Keratinocyte (primary cell): ENCODE results near the gene AXIN2. TPM values are rescaled to one million over a fixed set of nuclear protein-coding genes. Genes with fewer than 3 reads are reported as not detected.

Source experiments
- DNase-seq: peaks from one replicate; pipeline ENCODE4 v3.0.0-alpha.2; 2011; ENCODE audit warnings: low read depth, missing footprints, low spot score
- FAIRE-seq: peaks from 2 replicates; lab custom pipeline; 2011; peaks lifted over from hg19 to GRCh38; lab: Jason Lieb, UNC
- H2AFZ ChIP-seq: 2 replicates; pipeline ENCODE4 v1.6.0; 2012; ENCODE audit warnings: low read length, control low read depth, inconsistent platforms; ENCODE audit not compliant: control insufficient read depth
- H3K27ac ChIP-seq: 2 replicates; pipeline ENCODE4 v1.5.1; 2011; ENCODE audit warnings: low read length; ENCODE audit not compliant: control insufficient read depth, insufficient read depth
- H3K27me3 ChIP-seq: 3 replicates; pipeline ENCODE4 v1.6.0; 2011; ENCODE audit warnings: low read length; ENCODE audit not compliant: control insufficient read depth, insufficient read depth; ENCODE audit errors: extremely low read depth
- H3K36me3 ChIP-seq, 2 experiments: 2 replicates in 1 of 2; 3 replicates in 1 of 2; pipeline ENCODE4 v1.5.1; 2011; ENCODE audit warnings: low read length in 2 of 2, mild to moderate bottlenecking in 1 of 2; ENCODE audit not compliant: control insufficient read depth in 2 of 2, insufficient read depth in 2 of 2; ENCODE audit errors: extremely low read depth in 1 of 2
- H3K4me1 ChIP-seq: 3 replicates; pipeline ENCODE4 v1.5.1; 2011; ENCODE audit warnings: low read length; ENCODE audit not compliant: control insufficient read depth, insufficient read depth; ENCODE audit errors: extremely low read depth
- H3K4me2 ChIP-seq: 3 replicates; pipeline ENCODE4 v1.6.0; 2011; ENCODE audit warnings: low read depth, low read length; ENCODE audit not compliant: control insufficient read depth, insufficient read depth; ENCODE audit errors: extremely low read depth
- H3K4me3 ChIP-seq, 3 experiments: fragments of 200-600 bp in 1 of 3; sonication (generic) in 1 of 3; 2 replicates in 2 of 3; 3 replicates in 1 of 3; pipeline ENCODE4 v1.5.1; 2011 to 2016; ENCODE audit warnings: low read length in 3 of 3, mild to moderate bottlenecking in 3 of 3, control low read depth in 2 of 3, inconsistent platforms in 1 of 3, low read depth in 1 of 3, mixed read lengths in 1 of 3, mixed run types in 1 of 3, moderate library complexity in 1 of 3; ENCODE audit not compliant: control insufficient read depth in 2 of 3, insufficient read depth in 2 of 3; ENCODE audit errors: extremely low read depth in 1 of 3
- H3K79me2 ChIP-seq: 2 replicates; pipeline ENCODE4 v1.6.0; 2012; ENCODE audit warnings: low read length; ENCODE audit not compliant: control insufficient read depth, insufficient read depth
- H3K9ac ChIP-seq: 3 replicates; pipeline ENCODE4 v1.6.0; 2011; ENCODE audit warnings: low read length; ENCODE audit not compliant: control insufficient read depth, insufficient read depth; ENCODE audit errors: extremely low read depth
- H3K9me1 ChIP-seq: 3 replicates; pipeline ENCODE4 v1.6.0; 2011; ENCODE audit warnings: low read length; ENCODE audit not compliant: control insufficient read depth, insufficient read depth; ENCODE audit errors: extremely low read depth
- H3K9me3 ChIP-seq: 2 replicates; pipeline ENCODE4 v1.5.1; 2012; ENCODE audit warnings: low read depth, low read length; ENCODE audit not compliant: control insufficient read depth
- H4K20me1 ChIP-seq: 3 replicates; pipeline ENCODE4 v1.6.0; 2011; ENCODE audit warnings: low read length; ENCODE audit not compliant: control insufficient read depth, insufficient read depth; ENCODE audit errors: extremely low read depth
- EZH2 ChIP-seq: IDR thresholded peaks from one replicate; pipeline ENCODE4 v1.6.1; 2012; ENCODE audit warnings: inconsistent platforms, mild to moderate bottlenecking, low read length, moderate library complexity
- dilution Hi-C: fragments of 300-500 bp; cut with MboI; formaldehyde crosslinking; loops from one replicate; pipeline ENCODE4 v1.7.0; 2020; ENCODE audit warnings: low sequenced_read_pairs; ENCODE audit not compliant: extremely low pct_ligation_motif_present
- polyA plus RNA-seq, 5 experiments: library from polyadenylated mRNA; depleted of rRNA in 3 of 5; stranded (reverse) in 3 of 5; stranded (forward) in 1 of 5; unstranded in 1 of 5; fragments of >200 nt; gene quantifications; 1 replicate in 1 of 5; 2 replicates in 3 of 5; 3 replicates in 1 of 5; pipeline versions ENCODE4 v1.2.1 to v1.2.3, GENCODE V29; 2011 to 2012; ENCODE audit warnings: missing spikeins in 2 of 5, low read depth in 1 of 5, low replicate concordance in 1 of 5
- TF ChIP-seq, protein P1 (sequence below), 3 experiments: IDR thresholded peaks in 1 of 3; conservative IDR thresholded peaks in 1 of 3; optimal IDR thresholded peaks in 1 of 3; 2 replicates in 2 of 3; 3 replicates in 1 of 3; pipeline versions ENCODE3 to v1.5.1; 2011; ENCODE audit warnings: low read length in 3 of 3, mild to moderate bottlenecking in 3 of 3, moderate library complexity in 2 of 3, control low read depth in 1 of 3, inconsistent platforms in 1 of 3; ENCODE audit not compliant: insufficient read depth in 2 of 3; ENCODE audit errors: extremely low read depth in 1 of 3

The AXIN2 gene
- polyA plus RNA-seq, 1 donor (not counting 4 experiments of a cell fraction or from before 2014, with no cell fraction given), result 0.14 TPM

DNA sequence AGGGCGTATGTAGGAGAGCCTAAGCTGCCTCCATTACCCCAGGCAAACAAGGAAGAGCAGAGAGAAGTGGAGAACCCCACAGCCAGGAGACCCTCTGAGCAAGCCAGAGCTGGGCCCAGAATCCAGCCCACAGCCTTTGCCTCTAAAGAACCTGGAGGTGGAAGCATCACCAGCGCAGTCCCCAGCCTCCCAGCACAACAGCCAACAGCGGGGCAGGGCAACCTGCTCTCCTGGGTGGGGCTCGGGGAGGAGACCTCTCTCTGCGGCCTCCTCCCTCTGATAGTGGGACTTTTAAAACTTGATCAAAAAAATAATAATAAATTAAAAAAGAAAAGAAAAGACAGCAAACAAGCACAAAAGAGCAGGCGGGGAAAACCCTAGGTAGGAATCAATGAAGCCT lies 45.9 kb downstream of the AXIN2 start:
- Histone ChIP-seq H3K36me3 (no peaks in the 10 kb centered on the region), H3K4me1 (peaks cover 5% of the 10 kb centered on the region), H3K9me1 (no peaks in the 10 kb centered on the region), H3K9ac (no peak overlapping the region), H3K27me3 (no peaks in the 10 kb centered on the region), H3K4me3 (no peak overlapping the region), H3K79me2 (no peaks in the 10 kb centered on the region), H3K4me2 (no peak overlapping the region), H2AFZ (no peak overlapping the region), H3K9me3 (no peaks in the 10 kb centered on the region), H3K27ac (no peak overlapping the region), H4K20me1 (no peaks in the 10 kb centered on the region)
- dilution Hi-C loops, result no loop called here
- no peak for DNase-seq
- no peak for TF ChIP-seq EZH2
- TF ChIP-seq, protein P1, sequence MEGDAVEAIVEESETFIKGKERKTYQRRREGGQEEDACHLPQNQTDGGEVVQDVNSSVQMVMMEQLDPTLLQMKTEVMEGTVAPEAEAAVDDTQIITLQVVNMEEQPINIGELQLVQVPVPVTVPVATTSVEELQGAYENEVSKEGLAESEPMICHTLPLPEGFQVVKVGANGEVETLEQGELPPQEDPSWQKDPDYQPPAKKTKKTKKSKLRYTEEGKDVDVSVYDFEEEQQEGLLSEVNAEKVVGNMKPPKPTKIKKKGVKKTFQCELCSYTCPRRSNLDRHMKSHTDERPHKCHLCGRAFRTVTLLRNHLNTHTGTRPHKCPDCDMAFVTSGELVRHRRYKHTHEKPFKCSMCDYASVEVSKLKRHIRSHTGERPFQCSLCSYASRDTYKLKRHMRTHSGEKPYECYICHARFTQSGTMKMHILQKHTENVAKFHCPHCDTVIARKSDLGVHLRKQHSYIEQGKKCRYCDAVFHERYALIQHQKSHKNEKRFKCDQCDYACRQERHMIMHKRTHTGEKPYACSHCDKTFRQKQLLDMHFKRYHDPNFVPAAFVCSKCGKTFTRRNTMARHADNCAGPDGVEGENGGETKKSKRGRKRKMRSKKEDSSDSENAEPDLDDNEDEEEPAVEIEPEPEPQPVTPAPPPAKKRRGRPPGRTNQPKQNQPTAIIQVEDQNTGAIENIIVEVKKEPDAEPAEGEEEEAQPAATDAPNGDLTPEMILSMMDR (optimal IDR thresholded peaks at IDR 0.05 in 1 of 3, IDR thresholded peaks at IDR 0.05 in 1 of 3, conservative IDR thresholded peaks at IDR 0.05 in 1 of 3; ENCODE audit: extremely low read depth in 1 of 3, insufficient read depth in 2 of 3, low read length in 3 of 3), result no peak
- FAIRE-seq, result no peak

DNA sequence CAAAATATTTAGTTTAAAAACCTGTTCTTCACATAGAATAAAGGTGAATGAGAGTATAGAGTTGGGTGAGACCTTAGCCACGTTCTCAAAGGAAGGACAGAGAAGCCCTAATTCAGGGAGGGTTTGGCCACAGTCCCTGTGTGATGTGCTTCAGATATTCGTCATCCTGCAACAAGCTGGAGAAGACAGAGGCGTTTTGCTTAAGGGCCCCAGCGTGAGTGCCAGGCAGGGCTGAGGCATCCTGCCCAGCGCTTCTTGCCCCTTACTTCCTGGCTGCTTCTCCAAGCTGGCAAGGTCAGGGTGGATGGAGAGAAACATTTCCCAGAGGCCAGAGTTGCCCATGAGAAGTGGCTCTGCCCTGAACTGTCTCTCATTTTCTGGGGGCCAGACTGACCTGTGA lies 46.9 kb downstream of the AXIN2 start:
- no peak for TF ChIP-seq EZH2
- TF ChIP-seq, protein P1 (optimal IDR thresholded peaks at IDR 0.05 in 1 of 3, IDR thresholded peaks at IDR 0.05 in 1 of 3, conservative IDR thresholded peaks at IDR 0.05 in 1 of 3; ENCODE audit: extremely low read depth in 1 of 3, insufficient read depth in 2 of 3, low read length in 3 of 3), result no peak
- H3K36me3 ChIP-seq, result no peaks in the 10 kb centered on the region
- no peaks in the 10 kb centered on the region for H4K20me1 ChIP-seq
- H2AFZ ChIP-seq, result no peak overlapping the region
- H3K79me2 ChIP-seq, result no peaks in the 10 kb centered on the region
- H3K27me3 ChIP-seq, result no peaks in the 10 kb centered on the region
- no peak overlapping the region for H3K9ac ChIP-seq
- H3K4me2 ChIP-seq, result no peak overlapping the region
- dilution Hi-C loops, result no loop called here
- H3K9me1 ChIP-seq, result no peaks in the 10 kb centered on the region
- H3K4me1 ChIP-seq, result peaks cover 5% of the 10 kb centered on the region
- FAIRE-seq (peak; percentile 76), DNase-seq (no peak)
- H3K4me3 ChIP-seq, result no peak overlapping the region
- H3K27ac ChIP-seq, result no peak overlapping the region
- H3K9me3 ChIP-seq, result no peaks in the 10 kb centered on the region
